Activated T-cell treated with anti-CD3 and anti-CD28 coated beads, Interleukin-2, amount 50 U/mL, for 1 hour (primary cell): Measurements from ENCODE around the gene BMAL1.

Experiments
- DNase-seq: peaks from one replicate; pipeline ENCODE4 v3.0.0-alpha.2; 2020

Gene BMAL1

GRCh38 chr11:13318498-13319295 lies 41.1 kb downstream of the BMAL1 start:
- DNase-seq: no peak

- DNase-seq: no peak
Observed at GRCh38 chr11:13320688-13321087, 43.1 kb downstream of the BMAL1 start.

GRCh38 chr11:13321431-13321830 lies 43.8 kb downstream of the BMAL1 start:
- no peak for DNase-seq

- DNase-seq: no peak
Observed at GRCh38 chr11:13324141-13324540, 46.6 kb downstream of the BMAL1 start.

- no peak for DNase-seq
Observed at GRCh38 chr11:13324709-13325108, 47.1 kb downstream of the BMAL1 start.

- no peak for DNase-seq
Observed at GRCh38 chr11:13327421-13327820, 49.8 kb downstream of the BMAL1 start.

GRCh38 chr11:13328286-13328685 lies 50.7 kb downstream of the BMAL1 start:
- DNase-seq: no peak

- DNase-seq: no peak
Observed at GRCh38 chr11:13329670-13330356, 52.2 kb downstream of the BMAL1 start.

GRCh38 chr11:13332124-13332523 lies 54.5 kb downstream of the BMAL1 start:
- no peak for DNase-seq

- DNase-seq: no peak
Observed at GRCh38 chr11:13333456-13333957, 55.9 kb downstream of the BMAL1 start.

GRCh38 chr11:13334034-13334786 lies 56.6 kb downstream of the BMAL1 start:
- DNase-seq: no peak

- DNase-seq: peak; percentile 67
Observed at GRCh38 chr11:13335319-13335718, 57.7 kb downstream of the BMAL1 start.

GRCh38 chr11:13336246-13336878 lies 58.8 kb downstream of the BMAL1 start:
- DNase-seq: no peak

GRCh38 chr11:13338019-13338426 lies 60.4 kb downstream of the BMAL1 start:
- DNase-seq: no peak

- DNase-seq: no peak
Observed at GRCh38 chr11:13338427-13339069, 61.0 kb downstream of the BMAL1 start.

- DNase-seq: no peak
Observed at GRCh38 chr11:13339195-13340153, 61.9 kb downstream of the BMAL1 start.

- DNase-seq: no peak
Observed at GRCh38 chr11:13341026-13341425, 63.4 kb downstream of the BMAL1 start.

GRCh38 chr11:13343067-13343466 lies 65.5 kb downstream of the BMAL1 start:
- DNase-seq: no peak

GRCh38 chr11:13343931-13344717 lies 66.5 kb downstream of the BMAL1 start:
- DNase-seq: peak; percentile 67

GRCh38 chr11:13344818-13345217 lies 67.2 kb downstream of the BMAL1 start:
- no peak for DNase-seq
